Measurements from ENCODE around the gene CLTCL1. TPM values are rescaled to one million over a fixed set of nuclear protein-coding genes. Genes with fewer than 3 reads are reported as not detected.

Gene CLTCL1
- total and polyA plus RNA-seq, 9 of the 15 experiments (the other 6 are each of a cell fraction or from before 2014, with no cell fraction given) = 1.1 to 11.7 (median 5.0) TPM

- TF ChIP-seq, protein P1, sequence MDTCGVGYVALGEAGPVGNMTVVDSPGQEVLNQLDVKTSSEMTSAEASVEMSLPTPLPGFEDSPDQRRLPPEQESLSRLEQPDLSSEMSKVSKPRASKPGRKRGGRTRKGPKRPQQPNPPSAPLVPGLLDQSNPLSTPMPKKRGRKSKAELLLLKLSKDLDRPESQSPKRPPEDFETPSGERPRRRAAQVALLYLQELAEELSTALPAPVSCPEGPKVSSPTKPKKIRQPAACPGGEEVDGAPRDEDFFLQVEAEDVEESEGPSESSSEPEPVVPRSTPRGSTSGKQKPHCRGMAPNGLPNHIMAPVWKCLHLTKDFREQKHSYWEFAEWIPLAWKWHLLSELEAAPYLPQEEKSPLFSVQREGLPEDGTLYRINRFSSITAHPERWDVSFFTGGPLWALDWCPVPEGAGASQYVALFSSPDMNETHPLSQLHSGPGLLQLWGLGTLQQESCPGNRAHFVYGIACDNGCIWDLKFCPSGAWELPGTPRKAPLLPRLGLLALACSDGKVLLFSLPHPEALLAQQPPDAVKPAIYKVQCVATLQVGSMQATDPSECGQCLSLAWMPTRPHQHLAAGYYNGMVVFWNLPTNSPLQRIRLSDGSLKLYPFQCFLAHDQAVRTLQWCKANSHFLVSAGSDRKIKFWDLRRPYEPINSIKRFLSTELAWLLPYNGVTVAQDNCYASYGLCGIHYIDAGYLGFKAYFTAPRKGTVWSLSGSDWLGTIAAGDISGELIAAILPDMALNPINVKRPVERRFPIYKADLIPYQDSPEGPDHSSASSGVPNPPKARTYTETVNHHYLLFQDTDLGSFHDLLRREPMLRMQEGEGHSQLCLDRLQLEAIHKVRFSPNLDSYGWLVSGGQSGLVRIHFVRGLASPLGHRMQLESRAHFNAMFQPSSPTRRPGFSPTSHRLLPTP (IDR thresholded peaks at IDR 0.05; ENCODE audit: borderline replicate concordance, extremely low read depth, insufficient read length) = no peak
- TF ChIP-seq ZSCAN29 (IDR thresholded peaks at IDR 0.05) = no peak
- no peak for TF ChIP-seq RBFOX2 (IDR thresholded peaks at IDR 0.05; ENCODE audit: low read depth, low read length)
- TF ChIP-seq, protein P2, sequence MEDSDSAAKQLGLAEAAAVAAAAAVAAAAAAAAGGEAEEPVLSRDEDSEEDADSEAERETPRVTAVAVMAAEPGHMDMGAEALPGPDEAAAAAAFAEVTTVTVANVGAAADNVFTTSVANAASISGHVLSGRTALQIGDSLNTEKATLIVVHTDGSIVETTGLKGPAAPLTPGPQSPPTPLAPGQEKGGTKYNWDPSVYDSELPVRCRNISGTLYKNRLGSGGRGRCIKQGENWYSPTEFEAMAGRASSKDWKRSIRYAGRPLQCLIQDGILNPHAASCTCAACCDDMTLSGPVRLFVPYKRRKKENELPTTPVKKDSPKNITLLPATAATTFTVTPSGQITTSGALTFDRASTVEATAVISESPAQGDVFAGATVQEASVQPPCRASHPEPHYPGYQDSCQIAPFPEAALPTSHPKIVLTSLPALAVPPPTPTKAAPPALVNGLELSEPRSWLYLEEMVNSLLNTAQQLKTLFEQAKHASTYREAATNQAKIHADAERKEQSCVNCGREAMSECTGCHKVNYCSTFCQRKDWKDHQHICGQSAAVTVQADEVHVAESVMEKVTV (CRISPR knock-in tag; IDR thresholded peaks at IDR 0.05) = no peak
- TF ChIP-seq ARID2 (IDR thresholded peaks at IDR 0.05) = no peak
- no peak for TF ChIP-seq SMARCA5 (IDR thresholded peaks at IDR 0.05)
- no peak for TF ChIP-seq DMBX1 (CRISPR knock-in tag; IDR thresholded peaks at IDR 0.05; ENCODE audit: borderline replicate concordance)
Observed at GRCh38 chr22:19208287-19208847, 83.2 kb downstream of the CLTCL1 start (continued).
